Prostate gland (tissue), 2 donors: ENCODE data around the gene CEACAM18.

ENCODE experiments used
- CTCF ChIP-seq, 4 experiments: fragments of 200-600 bp in 2 of 4; fragments of 450-650 bp in 2 of 4; sonication (generic) in 2 of 4; IDR thresholded peaks; 1 replicate in 3 of 4; 2 replicates in 1 of 4; pipeline ENCODE4 v1.5.1; 2016 to 2019; ENCODE audit warnings: antibody characterized with exemption in 4 of 4, mild to moderate bottlenecking in 2 of 4, moderate library complexity in 2 of 4
- POLR2AphosphoS5 ChIP-seq: sonication (generic); formaldehyde crosslinking; IDR thresholded peaks from one replicate; pipeline ENCODE4 v1.6.1; 2017; ENCODE audit warnings: antibody characterized with exemption

GRCh38 chr19:51479531-51480331, 1.4 kb downstream of the CEACAM18 start:
- TF ChIP-seq CTCF (IDR thresholded peaks at IDR 0.05) (no peak), POLR2AphosphoS5 (no peak)
